ENCODE results near the gene DMD.
A peak's percentile ranks its signal among the peaks of the same experiment; 100 is the strongest.

The DMD gene

DNA sequence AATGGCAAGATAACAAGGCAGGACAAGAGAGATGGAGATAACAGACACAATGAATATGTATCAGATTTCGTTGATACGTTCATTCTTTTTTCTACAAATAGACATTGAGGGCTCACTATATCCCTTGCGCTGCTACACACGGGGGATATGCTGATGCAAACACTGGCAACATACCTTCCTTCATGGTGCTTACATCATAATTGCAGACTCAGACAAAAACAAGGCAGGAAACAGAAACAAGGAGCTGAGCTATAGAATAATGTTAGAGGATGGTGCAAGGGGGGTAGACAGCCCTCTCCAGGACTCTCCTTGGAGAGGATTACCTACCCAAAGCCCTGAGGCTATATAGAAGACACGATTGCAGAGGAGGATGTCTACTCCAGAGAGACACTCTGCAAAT, 1069.5 kb downstream of the DMD start:
- TF ChIP-seq CTCF (IDR thresholded peaks at IDR 0.05; ENCODE audit: low read length), result no peak
- no peak for TF ChIP-seq EZH2phosphoT487 (IDR thresholded peaks at IDR 0.05; ENCODE audit: low read length)
- no peak for TF ChIP-seq EZH2 (optimal IDR thresholded peaks at IDR 0.05; ENCODE audit: low read depth, low read length)
- H2AFZ ChIP-seq (ENCODE audit: low read length), result no peak overlapping the region
- no peaks in the 10 kb centered on the region for H3K9me2 ChIP-seq (replicated peaks; ENCODE audit: insufficient read depth, low read length)
- H3F3A ChIP-seq (ENCODE audit: insufficient read depth, low read length), result no peaks in the 10 kb centered on the region
- H3K4me3 ChIP-seq (ENCODE audit: low read length), result no peak overlapping the region
- H3K27ac ChIP-seq (ENCODE audit: low read length), result no peak overlapping the region
- H3K4me2 ChIP-seq (ENCODE audit: low read depth, low read length), result no peak overlapping the region
- no peak overlapping the region for H3K9ac ChIP-seq (ENCODE audit: low read length)
- H3K9me3 ChIP-seq (replicated peaks; ENCODE audit: insufficient read depth, low read length), result no peaks in the 10 kb centered on the region
- no peaks in the 10 kb centered on the region for H4K20me1 ChIP-seq (ENCODE audit: insufficient read depth, low read length)
- H3K36me3 ChIP-seq (replicated peaks; ENCODE audit: insufficient read depth, low read length), result no peaks in the 10 kb centered on the region
- no peak for DNase-seq
- H3K4me1 ChIP-seq (ENCODE audit: low read length), result no peaks in the 10 kb centered on the region
- H3K79me2 ChIP-seq (ENCODE audit: low read length), result no peaks in the 10 kb centered on the region
- H3K27me3 ChIP-seq (replicated peaks; ENCODE audit: insufficient read depth, low read length), result no peaks in the 10 kb centered on the region

DNA sequence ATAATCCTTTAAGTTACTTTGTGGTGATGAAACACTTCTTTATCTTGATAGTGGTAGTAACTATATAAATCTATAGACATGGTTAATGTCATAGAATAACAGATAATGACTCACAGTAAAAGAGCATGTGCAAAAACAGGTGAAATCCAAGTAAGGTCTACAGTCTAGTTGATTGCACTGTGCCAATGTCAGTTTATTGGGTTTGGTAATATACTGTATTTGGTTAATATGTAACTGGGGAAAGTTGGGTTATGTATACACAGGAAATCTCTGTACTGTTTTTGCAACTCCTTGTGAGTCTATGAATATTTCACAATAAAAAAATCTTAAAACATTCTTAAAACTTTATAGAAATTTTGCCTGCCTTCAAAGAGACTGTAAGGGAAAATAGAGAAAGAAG, 1071.9 kb downstream of the DMD start:
- Histone ChIP-seq H2AFZ (ENCODE audit: low read length) (no peak overlapping the region), H3K9me3 (replicated peaks; ENCODE audit: insufficient read depth, low read length) (no peaks in the 10 kb centered on the region), H3K27me3 (replicated peaks; ENCODE audit: insufficient read depth, low read length) (no peaks in the 10 kb centered on the region), H3F3A (ENCODE audit: insufficient read depth, low read length) (no peaks in the 10 kb centered on the region), H3K4me1 (ENCODE audit: low read length) (no peaks in the 10 kb centered on the region), H3K9me2 (replicated peaks; ENCODE audit: insufficient read depth, low read length) (no peaks in the 10 kb centered on the region), H4K20me1 (ENCODE audit: insufficient read depth, low read length) (no peaks in the 10 kb centered on the region), H3K79me2 (ENCODE audit: low read length) (no peaks in the 10 kb centered on the region), H3K4me3 (ENCODE audit: low read length) (no peak overlapping the region), H3K4me2 (ENCODE audit: low read depth, low read length) (no peak overlapping the region), H3K27ac (ENCODE audit: low read length) (no peak overlapping the region), H3K9ac (ENCODE audit: low read length) (no peak overlapping the region), H3K36me3 (replicated peaks; ENCODE audit: insufficient read depth, low read length) (no peaks in the 10 kb centered on the region)
- no peak for DNase-seq
- TF ChIP-seq CTCF (IDR thresholded peaks at IDR 0.05; ENCODE audit: low read length) (no peak), EZH2 (optimal IDR thresholded peaks at IDR 0.05; ENCODE audit: low read depth, low read length) (no peak), EZH2phosphoT487 (IDR thresholded peaks at IDR 0.05; ENCODE audit: low read length) (no peak)

DNA sequence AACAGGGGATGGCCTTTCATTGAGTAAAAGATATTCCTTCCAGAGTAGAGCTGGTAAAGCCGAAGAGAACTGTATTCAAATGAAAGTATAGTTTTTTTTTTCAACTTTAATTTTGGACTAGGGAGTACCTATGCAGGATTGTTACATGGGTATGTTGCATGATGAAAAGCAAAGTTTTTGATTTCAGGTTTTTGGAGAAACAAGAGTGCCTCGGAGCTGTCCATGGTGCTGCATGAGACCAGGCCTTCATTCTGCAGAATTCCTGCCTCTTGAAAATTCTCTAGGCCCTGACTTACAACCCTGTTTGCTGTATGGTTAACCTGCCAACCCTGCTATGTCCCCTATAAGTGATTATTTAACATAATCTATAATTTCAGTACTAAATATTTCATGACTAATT, 1073.8 kb downstream of the DMD start:
- H3K9me2 ChIP-seq (replicated peaks; ENCODE audit: insufficient read depth, low read length), result no peaks in the 10 kb centered on the region
- H3K4me3 ChIP-seq (ENCODE audit: low read length), result no peak overlapping the region
- TF ChIP-seq EZH2phosphoT487 (IDR thresholded peaks at IDR 0.05; ENCODE audit: low read length) (no peak), EZH2 (optimal IDR thresholded peaks at IDR 0.05; ENCODE audit: low read depth, low read length) (no peak), CTCF (IDR thresholded peaks at IDR 0.05; ENCODE audit: low read length) (no peak)
- no peaks in the 10 kb centered on the region for H3F3A ChIP-seq (ENCODE audit: insufficient read depth, low read length)
- H3K4me2 ChIP-seq (ENCODE audit: low read depth, low read length), result no peak overlapping the region
- H3K79me2 ChIP-seq (ENCODE audit: low read length), result no peaks in the 10 kb centered on the region
- H3K36me3 ChIP-seq (replicated peaks; ENCODE audit: insufficient read depth, low read length), result no peaks in the 10 kb centered on the region
- no peaks in the 10 kb centered on the region for H3K9me3 ChIP-seq (replicated peaks; ENCODE audit: insufficient read depth, low read length)
- no peaks in the 10 kb centered on the region for H3K27me3 ChIP-seq (replicated peaks; ENCODE audit: insufficient read depth, low read length)
- no peak overlapping the region for H3K9ac ChIP-seq (ENCODE audit: low read length)
- H4K20me1 ChIP-seq (ENCODE audit: insufficient read depth, low read length), result no peaks in the 10 kb centered on the region
- H3K27ac ChIP-seq (ENCODE audit: low read length), result no peak overlapping the region
- peak; percentile 18 for DNase-seq
- no peaks in the 10 kb centered on the region for H3K4me1 ChIP-seq (ENCODE audit: low read length)
- H2AFZ ChIP-seq (ENCODE audit: low read length), result no peak overlapping the region

Data from MM.1S (cell line).